SK-N-SH treated with all-trans-retinoic acid at 6 μM for 48 hours (cell line): ENCODE data around the gene VPS54.

Experiments used
- BACH2 ChIP-seq: fragments of 250-450 bp; sonication (Bioruptor Pico); IDR thresholded peaks from 2 replicates; pipeline ENCODE4 v1.9.0; 2021; ENCODE audit warnings: mild to moderate bottlenecking, borderline replicate concordance
- ESRRG ChIP-seq: fragments of 250-450 bp; sonication (Bioruptor Pico); IDR thresholded peaks from 2 replicates; pipeline ENCODE4 v1.6.1; 2021; ENCODE audit warnings: mild to moderate bottlenecking
- GLIS3 ChIP-seq: fragments of 250-450 bp; sonication (Bioruptor Pico); IDR thresholded peaks from 2 replicates; pipeline ENCODE4 v1.5.0; 2020; ENCODE audit warnings: mild to moderate bottlenecking, moderate library complexity
- ISL1 ChIP-seq: fragments of 250-450 bp; sonication (Bioruptor Pico); IDR thresholded peaks from 2 replicates; pipeline ENCODE4 v2.1.2; 2022; ENCODE audit warnings: mild to moderate bottlenecking, moderate library complexity
- OSR1 ChIP-seq: fragments of 250-450 bp; sonication (Bioruptor Pico); IDR thresholded peaks from 2 replicates; pipeline ENCODE4 v1.8.0; 2022; ENCODE audit warnings: moderate library complexity, mild to moderate bottlenecking, inconsistent platforms
- PPARA ChIP-seq: fragments of 250-450 bp; sonication (Bioruptor Pico); IDR thresholded peaks from 2 replicates; pipeline ENCODE4 v1.5.0; 2020; ENCODE audit warnings: mild to moderate bottlenecking, borderline replicate concordance
- RARB ChIP-seq: fragments of 250-450 bp; sonication (Bioruptor Pico); IDR thresholded peaks from 2 replicates; pipeline ENCODE4 v1.8.0; 2021; ENCODE audit warnings: mild to moderate bottlenecking, moderate library complexity
- SNAI2 ChIP-seq: fragments of 250-450 bp; sonication (Bioruptor Pico); IDR thresholded peaks from 2 replicates; pipeline ENCODE4 v1.5.0; 2020; ENCODE audit warnings: mild to moderate bottlenecking, moderate library complexity
- TCF4 ChIP-seq: fragments of 250-450 bp; sonication (Bioruptor Pico); IDR thresholded peaks from 2 replicates; pipeline ENCODE4 v1.8.0; 2021; ENCODE audit warnings: mild to moderate bottlenecking, moderate library complexity, borderline replicate concordance
- TOX ChIP-seq: fragments of 250-450 bp; sonication (Bioruptor Pico); IDR thresholded peaks from 2 replicates; pipeline ENCODE4 v1.8.0; 2021; ENCODE audit warnings: mild to moderate bottlenecking, moderate library complexity, borderline replicate concordance
- ZFP30 ChIP-seq: fragments of 450-650 bp; formaldehyde crosslinking; IDR thresholded peaks from 2 replicates; pipeline ENCODE4 v1.5.0; 2022; ENCODE audit warnings: mild to moderate bottlenecking, moderate library complexity
- TF ChIP-seq, protein P1 (sequence below): fragments of 250-450 bp; sonication (Bioruptor Pico); IDR thresholded peaks from 2 replicates; pipeline ENCODE4 v1.8.0; 2020; ENCODE audit warnings: mild to moderate bottlenecking, moderate library complexity, borderline replicate concordance
- TF ChIP-seq, protein P2 (sequence below): fragments of 250-450 bp; sonication (Bioruptor Pico); IDR thresholded peaks from 2 replicates; pipeline ENCODE4 v1.5.1; 2020; ENCODE audit warnings: low read depth, mild to moderate bottlenecking, moderate library complexity
- TF ChIP-seq, protein P3 (sequence below): fragments of 250-450 bp; sonication (Bioruptor Pico); IDR thresholded peaks from 2 replicates; pipeline ENCODE4 v1.5.0; 2020; ENCODE audit warnings: mild to moderate bottlenecking, moderate library complexity

DNA sequence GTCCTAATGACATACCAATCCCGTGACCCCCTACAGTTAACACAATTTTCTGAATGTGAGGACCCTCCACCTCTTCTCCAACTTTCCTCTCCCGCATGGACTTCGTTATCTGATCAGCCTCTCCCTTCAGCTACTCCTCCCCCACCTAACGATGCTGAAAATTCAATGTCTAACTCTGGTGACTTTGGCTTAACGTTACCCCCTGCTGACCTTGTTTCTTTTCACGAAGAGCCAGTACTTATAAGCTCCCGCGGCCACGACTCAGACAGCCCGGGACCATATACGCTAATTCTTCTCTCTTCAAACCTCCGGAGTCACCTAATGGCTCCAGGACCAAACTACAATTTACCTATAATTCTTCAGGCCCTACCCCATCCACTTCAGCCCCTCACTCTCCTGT is 29.2 kb downstream of the VPS54 start:
- TF ChIP-seq RARB (no peak), ZFP30 (CRISPR knock-in tag) (no peak), SNAI2 (CRISPR knock-in tag) (no peak), GLIS3 (CRISPR knock-in tag) (no peak), OSR1 (no peak), BACH2 (CRISPR knock-in tag) (no peak), ESRRG (CRISPR knock-in tag) (no peak), TCF4 (CRISPR knock-in tag) (no peak), TOX (CRISPR knock-in tag) (no peak), PPARA (CRISPR knock-in tag) (no peak), ISL1 (CRISPR knock-in tag) (no peak)
- TF ChIP-seq, protein P1, sequence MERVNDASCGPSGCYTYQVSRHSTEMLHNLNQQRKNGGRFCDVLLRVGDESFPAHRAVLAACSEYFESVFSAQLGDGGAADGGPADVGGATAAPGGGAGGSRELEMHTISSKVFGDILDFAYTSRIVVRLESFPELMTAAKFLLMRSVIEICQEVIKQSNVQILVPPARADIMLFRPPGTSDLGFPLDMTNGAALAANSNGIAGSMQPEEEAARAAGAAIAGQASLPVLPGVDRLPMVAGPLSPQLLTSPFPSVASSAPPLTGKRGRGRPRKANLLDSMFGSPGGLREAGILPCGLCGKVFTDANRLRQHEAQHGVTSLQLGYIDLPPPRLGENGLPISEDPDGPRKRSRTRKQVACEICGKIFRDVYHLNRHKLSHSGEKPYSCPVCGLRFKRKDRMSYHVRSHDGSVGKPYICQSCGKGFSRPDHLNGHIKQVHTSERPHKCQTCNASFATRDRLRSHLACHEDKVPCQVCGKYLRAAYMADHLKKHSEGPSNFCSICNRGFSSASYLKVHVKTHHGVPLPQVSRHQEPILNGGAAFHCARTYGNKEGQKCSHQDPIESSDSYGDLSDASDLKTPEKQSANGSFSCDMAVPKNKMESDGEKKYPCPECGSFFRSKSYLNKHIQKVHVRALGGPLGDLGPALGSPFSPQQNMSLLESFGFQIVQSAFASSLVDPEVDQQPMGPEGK, result no peak
- TF ChIP-seq, protein P2, sequence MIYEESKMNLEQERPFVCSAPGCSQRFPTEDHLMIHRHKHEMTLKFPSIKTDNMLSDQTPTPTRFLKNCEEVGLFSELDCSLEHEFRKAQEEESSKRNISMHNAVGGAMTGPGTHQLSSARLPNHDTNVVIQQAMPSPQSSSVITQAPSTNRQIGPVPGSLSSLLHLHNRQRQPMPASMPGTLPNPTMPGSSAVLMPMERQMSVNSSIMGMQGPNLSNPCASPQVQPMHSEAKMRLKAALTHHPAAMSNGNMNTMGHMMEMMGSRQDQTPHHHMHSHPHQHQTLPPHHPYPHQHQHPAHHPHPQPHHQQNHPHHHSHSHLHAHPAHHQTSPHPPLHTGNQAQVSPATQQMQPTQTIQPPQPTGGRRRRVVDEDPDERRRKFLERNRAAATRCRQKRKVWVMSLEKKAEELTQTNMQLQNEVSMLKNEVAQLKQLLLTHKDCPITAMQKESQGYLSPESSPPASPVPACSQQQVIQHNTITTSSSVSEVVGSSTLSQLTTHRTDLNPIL, result no peak
- TF ChIP-seq, protein P3, sequence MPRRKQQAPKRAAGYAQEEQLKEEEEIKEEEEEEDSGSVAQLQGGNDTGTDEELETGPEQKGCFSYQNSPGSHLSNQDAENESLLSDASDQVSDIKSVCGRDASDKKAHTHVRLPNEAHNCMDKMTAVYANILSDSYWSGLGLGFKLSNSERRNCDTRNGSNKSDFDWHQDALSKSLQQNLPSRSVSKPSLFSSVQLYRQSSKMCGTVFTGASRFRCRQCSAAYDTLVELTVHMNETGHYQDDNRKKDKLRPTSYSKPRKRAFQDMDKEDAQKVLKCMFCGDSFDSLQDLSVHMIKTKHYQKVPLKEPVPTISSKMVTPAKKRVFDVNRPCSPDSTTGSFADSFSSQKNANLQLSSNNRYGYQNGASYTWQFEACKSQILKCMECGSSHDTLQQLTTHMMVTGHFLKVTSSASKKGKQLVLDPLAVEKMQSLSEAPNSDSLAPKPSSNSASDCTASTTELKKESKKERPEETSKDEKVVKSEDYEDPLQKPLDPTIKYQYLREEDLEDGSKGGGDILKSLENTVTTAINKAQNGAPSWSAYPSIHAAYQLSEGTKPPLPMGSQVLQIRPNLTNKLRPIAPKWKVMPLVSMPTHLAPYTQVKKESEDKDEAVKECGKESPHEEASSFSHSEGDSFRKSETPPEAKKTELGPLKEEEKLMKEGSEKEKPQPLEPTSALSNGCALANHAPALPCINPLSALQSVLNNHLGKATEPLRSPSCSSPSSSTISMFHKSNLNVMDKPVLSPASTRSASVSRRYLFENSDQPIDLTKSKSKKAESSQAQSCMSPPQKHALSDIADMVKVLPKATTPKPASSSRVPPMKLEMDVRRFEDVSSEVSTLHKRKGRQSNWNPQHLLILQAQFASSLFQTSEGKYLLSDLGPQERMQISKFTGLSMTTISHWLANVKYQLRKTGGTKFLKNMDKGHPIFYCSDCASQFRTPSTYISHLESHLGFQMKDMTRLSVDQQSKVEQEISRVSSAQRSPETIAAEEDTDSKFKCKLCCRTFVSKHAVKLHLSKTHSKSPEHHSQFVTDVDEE, result no peak
